Measurements from ENCODE around the gene MPZL1.
"Not testable (repeated sequence)": the region's sequence is repeated elsewhere in the genome, so short reads cannot be mapped to it uniquely, and the experiment has no call there.

The MPZL1 gene

GRCh38 chr1:167820684-167821355 is 99.0 kb downstream of the MPZL1 start:
- H3K4me3 ChIP-seq (ENCODE audit: insufficient read depth, low read depth, low read length, poor library complexity, severe bottlenecking): no peak overlapping the region
- H3K9me3 ChIP-seq (ENCODE audit: control insufficient read depth, low read length): no peaks in the 10 kb centered on the region
- no peaks in the 10 kb centered on the region for H3K27me3 ChIP-seq (replicated peaks; ENCODE audit: control insufficient read depth, insufficient read depth, low read length, poor library complexity, severe bottlenecking)
- H3K36me3 ChIP-seq (ENCODE audit: control insufficient read depth, insufficient read depth, low read length): no peaks in the 10 kb centered on the region
- no peak overlapping the region for H3K27ac ChIP-seq (ENCODE audit: insufficient read depth, low read length, poor library complexity, severe bottlenecking)
- DNase-seq: no peak
- peaks cover 5% of the 10 kb centered on the region for H3K4me1 ChIP-seq (ENCODE audit: control insufficient read depth, insufficient read depth, low read length, poor library complexity, severe bottlenecking)

GRCh38 chr1:167821356-167821685 is 99.5 kb downstream of the MPZL1 start:
- H3K27ac ChIP-seq (ENCODE audit: insufficient read depth, low read length, poor library complexity, severe bottlenecking): no peak overlapping the region
- H3K4me3 ChIP-seq (ENCODE audit: insufficient read depth, low read depth, low read length, poor library complexity, severe bottlenecking): no peak overlapping the region
- no peaks in the 10 kb centered on the region for H3K9me3 ChIP-seq (ENCODE audit: control insufficient read depth, low read length)
- H3K27me3 ChIP-seq (replicated peaks; ENCODE audit: control insufficient read depth, insufficient read depth, low read length, poor library complexity, severe bottlenecking): no peaks in the 10 kb centered on the region
- H3K36me3 ChIP-seq (ENCODE audit: control insufficient read depth, insufficient read depth, low read length): no peaks in the 10 kb centered on the region
- no peak for DNase-seq
- H3K4me1 ChIP-seq (ENCODE audit: control insufficient read depth, insufficient read depth, low read length, poor library complexity, severe bottlenecking): peaks cover 5% of the 10 kb centered on the region

GRCh38 chr1:167821969-167822685 is 100.3 kb downstream of the MPZL1 start:
- Histone ChIP-seq H3K4me1 (ENCODE audit: control insufficient read depth, insufficient read depth, low read length, poor library complexity, severe bottlenecking) (peaks cover 5% of the 10 kb centered on the region), H3K27me3 (replicated peaks; ENCODE audit: control insufficient read depth, insufficient read depth, low read length, poor library complexity, severe bottlenecking) (no peaks in the 10 kb centered on the region), H3K4me3 (ENCODE audit: insufficient read depth, low read depth, low read length, poor library complexity, severe bottlenecking) (no peak overlapping the region), H3K9me3 (ENCODE audit: control insufficient read depth, low read length) (no peaks in the 10 kb centered on the region), H3K36me3 (ENCODE audit: control insufficient read depth, insufficient read depth, low read length) (no peaks in the 10 kb centered on the region), H3K27ac (ENCODE audit: insufficient read depth, low read length, poor library complexity, severe bottlenecking) (no peak overlapping the region)
- no peak for DNase-seq

- H3K27ac ChIP-seq (ENCODE audit: insufficient read depth, low read length, poor library complexity, severe bottlenecking): no peak overlapping the region
Observed at GRCh38 chr1:167824163-167824794, 102.5 kb downstream of the MPZL1 start.

DNA sequence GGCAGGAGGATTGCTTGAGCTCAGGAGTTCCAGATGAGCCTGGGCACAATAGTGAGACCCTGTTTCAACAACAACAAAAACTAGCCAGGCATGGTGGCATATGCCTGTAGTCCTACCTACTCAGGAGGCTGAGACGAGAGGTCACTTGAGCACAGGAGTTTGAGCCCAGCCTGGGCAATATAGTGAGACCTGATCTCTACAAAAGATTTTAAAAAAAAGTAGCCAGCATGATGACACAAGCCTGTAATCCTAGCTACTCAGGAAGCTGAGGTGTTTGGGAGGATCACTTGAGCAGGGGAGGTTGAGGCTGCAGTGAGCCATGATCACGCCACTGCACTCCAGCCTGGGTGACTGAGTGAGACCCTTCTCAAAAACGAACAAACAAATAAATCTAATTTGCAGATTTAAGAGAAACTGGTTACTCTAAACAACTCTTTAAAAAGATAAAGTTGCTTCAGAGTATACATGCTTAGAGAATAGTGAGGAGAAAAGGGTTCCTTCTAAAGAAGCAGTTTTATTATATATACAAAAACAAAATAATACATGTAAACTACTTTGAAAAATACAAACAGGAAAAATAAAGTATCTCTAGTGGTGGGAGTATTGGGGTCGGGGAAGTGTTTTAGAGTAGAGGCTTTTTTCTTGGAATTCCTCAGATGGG is 103.8 kb downstream of the MPZL1 start:
- no peaks in the 10 kb centered on the region for H3K27me3 ChIP-seq (replicated peaks; ENCODE audit: control insufficient read depth, insufficient read depth, low read length, poor library complexity, severe bottlenecking)
- DNase-seq: no peak

More at GRCh38 chr1:167824163-167824794, 102.5 kb downstream of the MPZL1 start:
- no peaks in the 10 kb centered on the region for H3K36me3 ChIP-seq (ENCODE audit: control insufficient read depth, insufficient read depth, low read length)
- peaks cover 5% of the 10 kb centered on the region for H3K4me1 ChIP-seq (ENCODE audit: control insufficient read depth, insufficient read depth, low read length, poor library complexity, severe bottlenecking)
- H3K27me3 ChIP-seq (replicated peaks; ENCODE audit: control insufficient read depth, insufficient read depth, low read length, poor library complexity, severe bottlenecking): no peaks in the 10 kb centered on the region
- DNase-seq: no peak
- no peak overlapping the region for H3K4me3 ChIP-seq (ENCODE audit: insufficient read depth, low read depth, low read length, poor library complexity, severe bottlenecking)
- no peaks in the 10 kb centered on the region for H3K9me3 ChIP-seq (ENCODE audit: control insufficient read depth, low read length)

DNA sequence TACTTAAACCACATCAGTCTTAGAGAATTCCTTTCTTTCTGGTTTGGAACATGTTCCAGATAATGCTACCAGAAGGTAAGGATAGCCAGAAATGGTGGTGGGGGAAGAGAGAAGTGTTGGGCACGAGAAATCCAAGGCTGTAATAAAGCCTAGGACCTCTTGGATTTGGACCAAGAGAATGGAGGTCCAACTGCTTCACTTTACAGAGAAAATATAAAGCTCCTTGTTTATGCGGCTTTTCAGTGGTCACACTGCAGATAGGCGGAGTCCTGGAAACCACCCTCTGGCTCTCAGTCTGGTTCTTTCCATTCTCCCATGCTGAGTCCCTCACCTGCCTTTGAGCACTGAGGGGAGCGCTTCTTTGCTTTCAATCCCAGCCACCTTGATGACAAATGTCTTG is 104.3 kb downstream of the MPZL1 start:
- Histone ChIP-seq H3K9me3 (ENCODE audit: control insufficient read depth, low read length) (no peaks in the 10 kb centered on the region), H3K4me3 (ENCODE audit: insufficient read depth, low read depth, low read length, poor library complexity, severe bottlenecking) (no peak overlapping the region), H3K36me3 (ENCODE audit: control insufficient read depth, insufficient read depth, low read length) (no peaks in the 10 kb centered on the region), H3K27ac (ENCODE audit: insufficient read depth, low read length, poor library complexity, severe bottlenecking) (no peak overlapping the region), H3K27me3 (replicated peaks; ENCODE audit: control insufficient read depth, insufficient read depth, low read length, poor library complexity, severe bottlenecking) (no peaks in the 10 kb centered on the region), H3K4me1 (ENCODE audit: control insufficient read depth, insufficient read depth, low read length, poor library complexity, severe bottlenecking) (no peaks in the 10 kb centered on the region)
- no peak for DNase-seq

More for the DNA sequence above, 103.8 kb downstream of the MPZL1 start:
- H3K4me1 ChIP-seq (ENCODE audit: control insufficient read depth, insufficient read depth, low read length, poor library complexity, severe bottlenecking): no peaks in the 10 kb centered on the region
- H3K27ac ChIP-seq (ENCODE audit: insufficient read depth, low read length, poor library complexity, severe bottlenecking): no peak overlapping the region
- no peaks in the 10 kb centered on the region for H3K36me3 ChIP-seq (ENCODE audit: control insufficient read depth, insufficient read depth, low read length)
- H3K4me3 ChIP-seq (ENCODE audit: insufficient read depth, low read depth, low read length, poor library complexity, severe bottlenecking): no peak overlapping the region
- no peaks in the 10 kb centered on the region for H3K9me3 ChIP-seq (ENCODE audit: control insufficient read depth, low read length)

DNA sequence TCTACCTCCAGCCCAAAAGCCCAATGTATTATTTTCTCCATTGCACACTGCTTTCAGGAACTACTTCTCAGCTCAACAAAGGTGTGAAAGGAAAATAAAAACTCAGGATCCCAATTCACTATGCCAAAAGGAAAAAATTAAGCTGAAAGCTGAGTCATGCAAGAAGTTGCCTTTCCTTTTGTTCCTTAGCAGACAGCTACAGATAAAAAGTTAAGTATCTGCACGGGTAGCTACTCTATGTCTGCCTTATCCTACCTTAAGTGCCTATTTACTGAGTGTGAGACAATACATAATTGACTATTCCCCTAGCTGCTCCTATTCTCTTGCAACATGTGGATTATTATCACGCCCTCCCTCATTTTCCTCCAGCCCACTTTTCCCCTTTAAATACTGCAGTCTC is 108.1 kb downstream of the MPZL1 start:
- no peaks in the 10 kb centered on the region for H3K9me3 ChIP-seq (ENCODE audit: control insufficient read depth, low read length)
- no peaks in the 10 kb centered on the region for H3K4me1 ChIP-seq (ENCODE audit: control insufficient read depth, insufficient read depth, low read length, poor library complexity, severe bottlenecking)
- no peaks in the 10 kb centered on the region for H3K36me3 ChIP-seq (ENCODE audit: control insufficient read depth, insufficient read depth, low read length)
- H3K27me3 ChIP-seq (replicated peaks; ENCODE audit: control insufficient read depth, insufficient read depth, low read length, poor library complexity, severe bottlenecking): no peaks in the 10 kb centered on the region
- H3K27ac ChIP-seq (ENCODE audit: insufficient read depth, low read length, poor library complexity, severe bottlenecking): no peak overlapping the region
- H3K4me3 ChIP-seq (ENCODE audit: insufficient read depth, low read depth, low read length, poor library complexity, severe bottlenecking): no peak overlapping the region
- no peak for DNase-seq

DNA sequence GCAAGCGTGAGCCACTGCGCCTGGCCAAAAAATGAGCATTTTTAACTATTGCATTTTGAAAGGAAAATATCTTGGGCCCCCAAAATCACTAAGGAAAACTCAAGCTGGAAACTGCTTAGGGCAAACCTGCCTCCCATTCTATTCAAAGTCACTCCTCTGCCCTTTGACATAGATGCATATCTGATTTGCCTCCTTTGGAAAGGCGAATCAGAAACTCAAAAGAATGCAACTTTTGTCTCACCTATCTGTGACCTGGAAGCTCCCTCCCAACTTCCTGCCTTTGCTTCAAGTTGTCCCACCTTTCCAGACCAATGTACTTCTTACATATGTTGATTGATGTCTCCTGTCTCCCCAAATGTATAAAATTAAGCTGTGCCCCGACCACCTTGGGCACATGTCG is 108.9 kb downstream of the MPZL1 start:
- not testable (repeated sequence) for H3K4me3 ChIP-seq (ENCODE audit: insufficient read depth, low read depth, low read length, poor library complexity, severe bottlenecking); H3K36me3 ChIP-seq (ENCODE audit: control insufficient read depth, insufficient read depth, low read length); H3K27ac ChIP-seq (ENCODE audit: insufficient read depth, low read length, poor library complexity, severe bottlenecking); H3K27me3 ChIP-seq (replicated peaks; ENCODE audit: control insufficient read depth, insufficient read depth, low read length, poor library complexity, severe bottlenecking); H3K9me3 ChIP-seq (ENCODE audit: control insufficient read depth, low read length); H3K4me1 ChIP-seq (ENCODE audit: control insufficient read depth, insufficient read depth, low read length, poor library complexity, severe bottlenecking); DNase-seq

- no peaks in the 10 kb centered on the region for H3K9me3 ChIP-seq (ENCODE audit: control insufficient read depth, low read length)
- no peak for DNase-seq
- H3K4me1 ChIP-seq (ENCODE audit: control insufficient read depth, insufficient read depth, low read length, poor library complexity, severe bottlenecking): no peaks in the 10 kb centered on the region
- H3K27ac ChIP-seq (ENCODE audit: insufficient read depth, low read length, poor library complexity, severe bottlenecking): no peak overlapping the region
- H3K4me3 ChIP-seq (ENCODE audit: insufficient read depth, low read depth, low read length, poor library complexity, severe bottlenecking): no peak overlapping the region
- no peaks in the 10 kb centered on the region for H3K27me3 ChIP-seq (replicated peaks; ENCODE audit: control insufficient read depth, insufficient read depth, low read length, poor library complexity, severe bottlenecking)
- H3K36me3 ChIP-seq (ENCODE audit: control insufficient read depth, insufficient read depth, low read length): no peaks in the 10 kb centered on the region
Observed at GRCh38 chr1:167832693-167833092, 110.9 kb downstream of the MPZL1 start.

- H3K4me1 ChIP-seq (ENCODE audit: control insufficient read depth, insufficient read depth, low read length, poor library complexity, severe bottlenecking): no peaks in the 10 kb centered on the region
- no peaks in the 10 kb centered on the region for H3K9me3 ChIP-seq (ENCODE audit: control insufficient read depth, low read length)
- H3K27me3 ChIP-seq (replicated peaks; ENCODE audit: control insufficient read depth, insufficient read depth, low read length, poor library complexity, severe bottlenecking): no peaks in the 10 kb centered on the region
- no peak overlapping the region for H3K27ac ChIP-seq (ENCODE audit: insufficient read depth, low read length, poor library complexity, severe bottlenecking)
- DNase-seq: no peak
- no peak overlapping the region for H3K4me3 ChIP-seq (ENCODE audit: insufficient read depth, low read depth, low read length, poor library complexity, severe bottlenecking)
- no peaks in the 10 kb centered on the region for H3K36me3 ChIP-seq (ENCODE audit: control insufficient read depth, insufficient read depth, low read length)
Observed at GRCh38 chr1:167833904-167834303, 112.1 kb downstream of the MPZL1 start.
